Testis (tissue), 3 donors: Measurements from ENCODE around the gene PLXDC2. TPM values are rescaled to one million over a fixed set of nuclear protein-coding genes. Genes with fewer than 3 reads are reported as not detected.

Experiments
- DNase-seq: peaks from one replicate; pipeline ENCODE4 v3.0.0-alpha.2; 2019
- H3K27ac ChIP-seq, 2 donors: fragments of 200-600 bp; sonication (generic); one replicate each; pipeline ENCODE4 v1.5.1; 2019
- H3K27me3 ChIP-seq: fragments of 200-600 bp; sonication (generic); one replicate; pipeline ENCODE4 v1.5.1; 2019
- H3K36me3 ChIP-seq: fragments of 200-600 bp; sonication (generic); one replicate; pipeline ENCODE4 v1.5.1; 2017; ENCODE audit warnings: low read depth; ENCODE audit errors: missing control alignments
- H3K4me1 ChIP-seq: fragments of 200-600 bp; sonication (generic); one replicate; pipeline ENCODE4 v1.5.1; 2019
- H3K4me3 ChIP-seq, 2 donors: fragments of 200-600 bp; sonication (generic); one replicate each; pipeline ENCODE4 v1.5.1; 2017 to 2019
- H3K9me3 ChIP-seq: fragments of 200-600 bp; sonication (generic); one replicate; pipeline ENCODE4 v1.5.1; 2017
- CTCF ChIP-seq, 3 experiments: fragments of 450-650 bp in 2 of 3; fragments of 200-600 bp in 1 of 3; sonication (generic) in 1 of 3; IDR thresholded peaks; one replicate each; pipeline ENCODE4 v1.5.1; 2016 to 2019; ENCODE audit warnings: antibody characterized with exemption in 3 of 3, mild to moderate bottlenecking in 2 of 3, moderate library complexity in 1 of 3
- POLR2A ChIP-seq: fragments of 450-650 bp; IDR thresholded peaks from one replicate; pipeline ENCODE4 v1.6.1; 2017; ENCODE audit warnings: antibody characterized with exemption, mild to moderate bottlenecking, moderate library complexity
- WGBS, 2 donors: methylation state at CpG; one replicate each; pipeline ENCODE4 v1.1.5; 2018; 5-methylcytosine and 5-hydroxymethylcytosine counted together
- intact Hi-C: fragments of 100-400 bp; cut with DNase I; formaldehyde crosslinking; loops from one replicate; pipeline ENCODE4 v1.15.1; 2023; ENCODE audit warnings: low total_unique reads
- polyA plus RNA-seq: library from polyadenylated mRNA; stranded (reverse); fragments of 350-450 nt; fragmentation: Illumina TruSeq; extraction: RNeasy Lipid Tissue Mini Kit (QIAGEN cat#74804); gene quantifications from one replicate; pipeline ENCODE4 v1.2.3, GENCODE V29; 2014; ENCODE audit warnings: low read depth, low replicate concordance; ENCODE audit not compliant: insufficient read depth
- total RNA-seq, 2 donors: library from RNA; depleted of rRNA; stranded (reverse); fragments of >200 nt; gene quantifications; one replicate each; pipeline ENCODE4 v1.2.3, GENCODE V29; 2016

The PLXDC2 gene
- total and polyA plus RNA-seq, 3 donors from 2014 or later = 27.5 to 81.7 (median 53.6) TPM

- Histone ChIP-seq H3K9me3 (no peaks in the 10 kb centered on the region), H3K36me3 (no peaks in the 10 kb centered on the region), H3K4me1 (peaks cover 31% of the 10 kb centered on the region), H3K27ac (no peak overlapping the region), H3K4me3 (no peak overlapping the region), H3K27me3 (no peaks in the 10 kb centered on the region)
- intact Hi-C loops = no loop called here
- no peak for DNase-seq
- 84 to 87% methylated on average over 4 of the region's 4 CpGs for WGBS, 2 donors
- TF ChIP-seq POLR2A (no peak), CTCF (IDR thresholded peaks at IDR 0.05) (no peak)
Measured at GRCh38 chr10:19892270-19892669, 76.0 kb downstream of the PLXDC2 start.

GRCh38 chr10:19892677-19893076 is 76.4 kb downstream of the PLXDC2 start:
- TF ChIP-seq CTCF (IDR thresholded peaks at IDR 0.05) = no peak
- TF ChIP-seq POLR2A = no peak
- 61 to 68% methylated on average over 5 of the region's 5 CpGs for WGBS, 2 donors
- H3K4me1 ChIP-seq = peaks cover 31% of the 10 kb centered on the region

GRCh38 chr10:19895500-19895899 is 79.3 kb downstream of the PLXDC2 start:
- no peak for DNase-seq
- intact Hi-C loops = no loop called here
- peaks cover 9% of the 10 kb centered on the region for H3K4me1 ChIP-seq
- H3K9me3 ChIP-seq = no peaks in the 10 kb centered on the region
- H3K36me3 ChIP-seq = no peaks in the 10 kb centered on the region
- no peak overlapping the region for H3K4me3 ChIP-seq
- WGBS, 2 donors = 87 to 92% methylated on average over 3 of the region's 3 CpGs
- H3K27me3 ChIP-seq = no peaks in the 10 kb centered on the region
- TF ChIP-seq POLR2A = no peak
- no peak for TF ChIP-seq CTCF (IDR thresholded peaks at IDR 0.05)
- no peak overlapping the region for H3K27ac ChIP-seq

More at GRCh38 chr10:19892677-19893076, 76.4 kb downstream of the PLXDC2 start:
- no peak overlapping the region for H3K27ac ChIP-seq
- H3K4me3 ChIP-seq = no peak overlapping the region
- H3K9me3 ChIP-seq = no peaks in the 10 kb centered on the region
- no peak for DNase-seq
- no peaks in the 10 kb centered on the region for H3K27me3 ChIP-seq
- intact Hi-C loops = no loop called here
- H3K36me3 ChIP-seq = no peaks in the 10 kb centered on the region

- Histone ChIP-seq H3K27me3 (no peaks in the 10 kb centered on the region), H3K4me3 (no peak overlapping the region), H3K4me1 (no peaks in the 10 kb centered on the region), H3K27ac (no peak overlapping the region), H3K9me3 (no peaks in the 10 kb centered on the region), H3K36me3 (no peaks in the 10 kb centered on the region)
- TF ChIP-seq CTCF (IDR thresholded peaks at IDR 0.05) = no peak
- intact Hi-C loops = no loop called here
- WGBS, 2 donors = 71% methylated on average over 2 of the region's 2 CpGs
- no peak for DNase-seq
Measured at GRCh38 chr10:19902456-19902855, 86.2 kb downstream of the PLXDC2 start.

GRCh38 chr10:19904202-19904661 is 88.0 kb downstream of the PLXDC2 start:
- no peaks in the 10 kb centered on the region for H3K4me1 ChIP-seq
- TF ChIP-seq CTCF (IDR thresholded peaks at IDR 0.05) (no peak), POLR2A (no peak)
- 68 to 82% methylated on average over 1 of the region's 1 CpG for WGBS, 2 donors
- DNase-seq = no peak
- H3K4me3 ChIP-seq = no peak overlapping the region
- H3K9me3 ChIP-seq = no peaks in the 10 kb centered on the region
- H3K27me3 ChIP-seq = no peaks in the 10 kb centered on the region
- H3K27ac ChIP-seq = no peak overlapping the region
- intact Hi-C loops = no loop called here
- no peaks in the 10 kb centered on the region for H3K36me3 ChIP-seq
